Tibial nerve (tissue), 3 donors: ENCODE results near the gene CDK15.

Source experiments
- CTCF ChIP-seq, 5 experiments: fragments of 200-600 bp in 3 of 5; fragments of 450-650 bp in 2 of 5; sonication (generic) in 3 of 5; IDR thresholded peaks; one replicate each; pipeline ENCODE4 v1.5.1; 2016 to 2019; ENCODE audit warnings: antibody characterized with exemption in 5 of 5, mild to moderate bottlenecking in 3 of 5, moderate library complexity in 2 of 5
- POLR2A ChIP-seq, 2 donors: fragments of 450-650 bp; IDR thresholded peaks; one replicate each; pipeline ENCODE4 v1.6.1; 2017; ENCODE audit warnings: antibody characterized with exemption in 2 of 2, mild to moderate bottlenecking in 2 of 2, moderate library complexity in 2 of 2

GRCh38 chr2:201913201-201913600 is 106.9 kb downstream of the CDK15 start:
- TF ChIP-seq CTCF (IDR thresholded peaks at IDR 0.05), result no peak
- TF ChIP-seq POLR2A (IDR thresholded peaks at IDR 0.05), result no peak
